GM12864 (cell line): ENCODE data around the gene LIPN.

Source experiments
- DNase-seq: peaks from one replicate; pipeline ENCODE4 v3.0.0-alpha.2; 2011; ENCODE audit warnings: low read depth
- H3K4me3 ChIP-seq: 2 replicates; pipeline ENCODE4 v1.5.1; 2011; ENCODE audit warnings: mild to moderate bottlenecking, low read depth, low read length, control low read depth
- TF ChIP-seq, protein P1 (sequence below): IDR thresholded peaks from 2 replicates; pipeline ENCODE4 v1.5.1; 2011; ENCODE audit warnings: low read depth, mild to moderate bottlenecking, moderate library complexity, low read length, control low read depth, inconsistent platforms; ENCODE audit errors: missing control alignments

The LIPN gene, protein sequence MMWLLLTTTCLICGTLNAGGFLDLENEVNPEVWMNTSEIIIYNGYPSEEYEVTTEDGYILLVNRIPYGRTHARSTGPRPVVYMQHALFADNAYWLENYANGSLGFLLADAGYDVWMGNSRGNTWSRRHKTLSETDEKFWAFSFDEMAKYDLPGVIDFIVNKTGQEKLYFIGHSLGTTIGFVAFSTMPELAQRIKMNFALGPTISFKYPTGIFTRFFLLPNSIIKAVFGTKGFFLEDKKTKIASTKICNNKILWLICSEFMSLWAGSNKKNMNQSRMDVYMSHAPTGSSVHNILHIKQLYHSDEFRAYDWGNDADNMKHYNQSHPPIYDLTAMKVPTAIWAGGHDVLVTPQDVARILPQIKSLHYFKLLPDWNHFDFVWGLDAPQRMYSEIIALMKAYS

DNA sequence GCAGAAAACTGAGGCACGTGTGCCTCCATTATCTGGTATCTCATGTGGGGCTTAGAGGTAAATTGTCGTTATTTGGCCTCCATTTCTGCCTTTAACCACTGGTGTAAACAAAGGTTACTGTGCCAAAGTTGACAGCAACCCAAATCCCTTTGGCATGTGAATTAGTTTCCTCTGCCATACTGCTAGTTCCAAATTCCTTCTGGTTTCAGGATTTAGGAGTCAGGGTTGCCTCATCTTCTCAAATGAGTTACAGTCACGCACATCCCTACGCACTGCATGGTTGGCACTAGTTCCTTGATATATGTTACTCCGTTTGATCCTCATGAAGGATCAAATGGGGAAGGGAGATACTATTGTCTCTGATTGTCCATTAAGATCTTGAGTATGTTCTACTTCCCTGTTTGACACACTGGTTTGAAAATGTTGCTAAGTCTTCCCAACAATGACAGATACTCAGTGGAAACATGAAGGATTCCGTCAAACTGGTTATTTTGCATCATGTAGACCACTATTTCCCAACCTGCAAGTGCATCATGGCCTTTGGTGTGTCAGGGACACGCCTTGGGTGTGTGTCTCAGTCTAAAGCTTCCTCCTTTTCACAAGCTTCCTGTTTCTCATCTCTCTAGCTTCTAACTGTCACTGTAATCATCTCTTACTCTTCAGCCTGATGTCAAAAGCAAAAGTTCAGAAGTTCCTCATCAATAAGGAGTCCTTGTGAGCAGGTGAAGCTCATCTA is at the start of gene LIPN:
LIPN (plus strand) TSS at position 655 of the 736 bp plus-strand sequence. CDS start 1,386 bp downstream, outside the sequence.
- no peak within 1 kb of the TSS for H3K4me3 ChIP-seq
- no peak for DNase-seq
- TF ChIP-seq, protein P1, sequence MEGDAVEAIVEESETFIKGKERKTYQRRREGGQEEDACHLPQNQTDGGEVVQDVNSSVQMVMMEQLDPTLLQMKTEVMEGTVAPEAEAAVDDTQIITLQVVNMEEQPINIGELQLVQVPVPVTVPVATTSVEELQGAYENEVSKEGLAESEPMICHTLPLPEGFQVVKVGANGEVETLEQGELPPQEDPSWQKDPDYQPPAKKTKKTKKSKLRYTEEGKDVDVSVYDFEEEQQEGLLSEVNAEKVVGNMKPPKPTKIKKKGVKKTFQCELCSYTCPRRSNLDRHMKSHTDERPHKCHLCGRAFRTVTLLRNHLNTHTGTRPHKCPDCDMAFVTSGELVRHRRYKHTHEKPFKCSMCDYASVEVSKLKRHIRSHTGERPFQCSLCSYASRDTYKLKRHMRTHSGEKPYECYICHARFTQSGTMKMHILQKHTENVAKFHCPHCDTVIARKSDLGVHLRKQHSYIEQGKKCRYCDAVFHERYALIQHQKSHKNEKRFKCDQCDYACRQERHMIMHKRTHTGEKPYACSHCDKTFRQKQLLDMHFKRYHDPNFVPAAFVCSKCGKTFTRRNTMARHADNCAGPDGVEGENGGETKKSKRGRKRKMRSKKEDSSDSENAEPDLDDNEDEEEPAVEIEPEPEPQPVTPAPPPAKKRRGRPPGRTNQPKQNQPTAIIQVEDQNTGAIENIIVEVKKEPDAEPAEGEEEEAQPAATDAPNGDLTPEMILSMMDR = no peak

DNA sequence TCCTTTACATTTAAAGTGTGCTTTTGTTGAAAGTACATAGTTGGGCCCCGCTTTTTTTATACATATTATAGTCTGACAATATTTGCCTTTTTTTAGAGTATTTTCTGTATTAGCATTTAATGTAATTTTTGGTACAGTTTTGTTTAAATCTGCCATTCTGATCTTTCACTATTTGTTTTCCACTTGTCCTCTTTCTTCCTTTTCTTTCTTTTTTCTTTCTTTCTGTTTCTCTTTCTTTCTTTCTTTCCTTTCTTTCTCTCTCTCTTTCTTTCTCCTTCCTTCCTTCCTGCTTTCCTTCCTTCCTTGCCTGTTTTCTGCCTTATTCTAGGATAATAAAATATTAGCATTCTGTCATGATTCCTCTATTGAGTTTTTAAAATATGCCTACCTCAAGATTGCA is 44.3 kb upstream of the LIPN start:
- TF ChIP-seq, protein P1 = no peak
- no peak for DNase-seq

DNA sequence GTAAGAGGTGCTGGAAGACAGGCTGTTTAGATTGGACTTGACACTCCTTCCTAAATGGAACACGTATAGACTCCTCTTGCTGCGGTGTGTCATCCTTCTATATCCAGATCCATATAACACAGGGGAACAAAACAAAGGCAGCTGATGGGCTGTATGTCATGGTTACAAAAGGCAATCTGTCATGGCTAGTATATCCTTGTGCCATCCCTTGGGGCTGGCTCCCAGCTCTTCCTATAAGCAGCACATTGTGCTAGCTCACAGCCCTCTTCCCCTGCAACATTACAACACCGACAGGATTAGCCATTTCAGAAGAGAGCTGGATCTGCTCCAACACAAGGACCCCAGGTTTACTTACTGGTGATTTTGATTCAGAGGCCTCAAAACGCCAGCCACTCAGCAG is 38.4 kb upstream of the LIPN start:
- DNase-seq = no peak
- TF ChIP-seq, protein P1 = no peak
- H3K4me3 ChIP-seq = no peak overlapping the region

More for the DNA sequence above, 44.3 kb upstream of the LIPN start:
- H3K4me3 ChIP-seq = no peak overlapping the region

DNA sequence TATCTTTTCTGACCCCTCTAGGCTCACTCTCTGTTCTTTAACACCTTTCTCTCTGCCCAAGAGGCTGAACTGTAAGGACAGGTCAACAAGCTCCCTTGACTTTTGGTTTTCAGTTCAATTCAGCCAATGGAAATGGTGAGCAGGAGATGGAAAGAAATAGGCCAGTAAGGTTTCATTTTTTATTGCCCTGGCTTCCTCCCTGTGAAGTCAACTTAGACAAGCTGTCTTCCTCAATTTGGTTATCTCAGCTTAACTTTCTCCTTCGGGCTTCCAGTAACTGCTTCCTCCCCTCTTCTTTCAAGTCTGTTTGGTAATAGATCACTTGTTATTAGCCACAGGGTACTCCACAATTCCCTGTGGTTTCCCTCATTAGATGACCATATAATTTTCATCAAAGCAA is 34.0 kb upstream of the LIPN start:
- no peak overlapping the region for H3K4me3 ChIP-seq
- TF ChIP-seq, protein P1 = no peak
- no peak for DNase-seq

DNA sequence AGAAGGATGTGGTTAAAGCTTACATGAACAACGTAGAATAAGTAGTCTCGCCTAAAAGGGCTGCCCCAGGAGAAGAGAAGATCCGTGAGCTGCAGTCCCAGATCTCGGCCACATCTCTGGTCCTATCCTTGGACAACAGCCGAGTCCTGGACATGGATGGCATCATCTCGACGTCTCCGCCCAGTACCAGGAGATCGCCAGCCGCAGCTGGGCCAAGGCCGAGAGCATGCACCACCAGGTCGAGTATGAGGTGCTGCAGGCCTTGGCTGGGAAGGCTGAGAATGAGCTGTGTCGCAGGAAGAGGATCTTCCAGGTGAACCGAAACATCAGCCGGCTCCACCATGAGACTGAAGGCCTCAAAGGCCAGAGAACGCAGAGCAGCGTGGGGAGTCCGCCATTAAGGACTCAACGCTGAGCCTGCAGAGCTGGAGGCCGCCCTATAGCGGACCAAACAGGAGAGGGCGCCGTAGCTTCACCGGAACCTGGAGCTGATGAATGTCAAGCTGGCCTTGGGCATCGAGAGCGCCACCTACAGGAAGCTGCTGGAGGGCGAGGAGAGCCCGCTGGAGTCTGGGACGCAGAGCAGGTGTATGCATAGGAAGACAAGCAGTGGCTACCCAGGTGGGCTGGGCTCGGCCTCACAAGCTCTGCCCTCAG is 31.6 kb upstream of the LIPN start:
- DNase-seq = no peak
- TF ChIP-seq, protein P1 = peak; percentile 52
- no peak overlapping the region for H3K4me3 ChIP-seq

DNA sequence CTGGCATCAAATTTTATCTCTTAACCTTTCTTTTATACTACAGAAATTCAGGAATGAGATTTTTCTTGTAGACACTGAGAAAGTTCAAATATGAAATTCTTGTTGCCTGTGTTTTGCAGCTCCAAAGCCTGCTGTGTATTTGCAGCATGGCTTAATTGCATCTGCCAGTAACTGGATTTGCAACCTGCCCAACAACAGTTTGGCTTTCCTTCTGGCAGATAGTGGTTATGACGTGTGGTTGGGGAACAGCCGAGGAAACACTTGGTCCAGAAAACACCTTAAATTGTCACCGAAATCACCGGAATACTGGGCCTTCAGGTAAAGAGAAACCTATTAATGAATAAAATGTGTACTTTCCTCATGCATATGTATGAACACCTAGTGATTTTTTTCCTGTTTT is 29.0 kb upstream of the LIPN start:
- H3K4me3 ChIP-seq = no peak overlapping the region
- DNase-seq = no peak
- TF ChIP-seq, protein P1 = no peak
